Measurements from ENCODE around the gene ABLIM1.

Gene ABLIM1

GRCh38 chr10:114518401-114519305 lies 139.4 kb downstream of the ABLIM1 start:
- DNase-seq (ENCODE audit: low read depth, low spot score): no peak

GRCh38 chr10:114517368-114518250 lies 140.5 kb downstream of the ABLIM1 start:
- no peak for DNase-seq (ENCODE audit: low read depth, low spot score)

GRCh38 chr10:114516356-114516755 lies 141.7 kb downstream of the ABLIM1 start:
- no peak for DNase-seq (ENCODE audit: low read depth, low spot score)

GRCh38 chr10:114515298-114515914 lies 142.7 kb downstream of the ABLIM1 start:
- no peak for DNase-seq (ENCODE audit: low read depth, low spot score)

GRCh38 chr10:114513381-114513792 lies 144.7 kb downstream of the ABLIM1 start:
- DNase-seq (ENCODE audit: low read depth, low spot score): no peak

- DNase-seq (ENCODE audit: low read depth, low spot score): no peak
Observed at GRCh38 chr10:114511881-114512280, 146.2 kb downstream of the ABLIM1 start.

- DNase-seq (ENCODE audit: low read depth, low spot score): no peak
Observed at GRCh38 chr10:114508376-114508775, 149.7 kb downstream of the ABLIM1 start.

- no peak for DNase-seq (ENCODE audit: low read depth, low spot score)
Observed at GRCh38 chr10:114507449-114507848, 150.6 kb downstream of the ABLIM1 start.

- no peak for DNase-seq (ENCODE audit: low read depth, low spot score)
Observed at GRCh38 chr10:114506871-114507385, 151.1 kb downstream of the ABLIM1 start.

GRCh38 chr10:114504769-114505579 lies 153.1 kb downstream of the ABLIM1 start:
- DNase-seq (ENCODE audit: low read depth, low spot score): no peak

GRCh38 chr10:114502074-114502473 lies 156.0 kb downstream of the ABLIM1 start:
- no peak for DNase-seq (ENCODE audit: low read depth, low spot score)

GRCh38 chr10:114501650-114502049 lies 156.4 kb downstream of the ABLIM1 start:
- no peak for DNase-seq (ENCODE audit: low read depth, low spot score)

GRCh38 chr10:114500643-114501042 lies 157.4 kb downstream of the ABLIM1 start:
- DNase-seq (ENCODE audit: low read depth, low spot score): no peak

- DNase-seq (ENCODE audit: low read depth, low spot score): no peak
Observed at GRCh38 chr10:114499630-114500190, 158.4 kb downstream of the ABLIM1 start.

GRCh38 chr10:114499116-114499515 lies 159.0 kb downstream of the ABLIM1 start:
- DNase-seq (ENCODE audit: low read depth, low spot score): no peak

- no peak for DNase-seq (ENCODE audit: low read depth, low spot score)
Observed at GRCh38 chr10:114498413-114499111, 159.5 kb downstream of the ABLIM1 start.

- no peak for DNase-seq (ENCODE audit: low read depth, low spot score)
Observed at GRCh38 chr10:114495303-114495702, 162.8 kb downstream of the ABLIM1 start.

GRCh38 chr10:114492351-114493037 lies 165.6 kb downstream of the ABLIM1 start:
- DNase-seq (ENCODE audit: low read depth, low spot score): no peak

GRCh38 chr10:114491933-114492332 lies 166.1 kb downstream of the ABLIM1 start:
- no peak for DNase-seq (ENCODE audit: low read depth, low spot score)
